ENCODE data around the gene KRT6B.

- TF ChIP-seq CTCF (IDR thresholded peaks at IDR 0.05; ENCODE audit: extremely low read depth in 1 of 2, insufficient read depth in 1 of 2, low read depth in 1 of 2, low read length in 2 of 2) (no peak), POLR2AphosphoS5 (IDR thresholded peaks at IDR 0.05; ENCODE audit: insufficient read depth, low read depth, low read length) (no peak), POLR2A (IDR thresholded peaks at IDR 0.05; ENCODE audit: low read depth, low read length) (no peak)
- TF ChIP-seq, protein P1, sequence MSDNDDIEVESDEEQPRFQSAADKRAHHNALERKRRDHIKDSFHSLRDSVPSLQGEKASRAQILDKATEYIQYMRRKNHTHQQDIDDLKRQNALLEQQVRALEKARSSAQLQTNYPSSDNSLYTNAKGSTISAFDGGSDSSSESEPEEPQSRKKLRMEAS (IDR thresholded peaks at IDR 0.05; ENCODE audit: insufficient read depth, insufficient read length), result no peak
Observed at GRCh38 chr12:52415870-52416750, 35.8 kb downstream of the KRT6B start.
